Measurements from ENCODE around the gene OR10A2.
"Not testable (repeated sequence)": the region's sequence is repeated elsewhere in the genome, so short reads cannot be mapped to it uniquely, and the experiment has no call there.

OR10A2 gene

DNA sequence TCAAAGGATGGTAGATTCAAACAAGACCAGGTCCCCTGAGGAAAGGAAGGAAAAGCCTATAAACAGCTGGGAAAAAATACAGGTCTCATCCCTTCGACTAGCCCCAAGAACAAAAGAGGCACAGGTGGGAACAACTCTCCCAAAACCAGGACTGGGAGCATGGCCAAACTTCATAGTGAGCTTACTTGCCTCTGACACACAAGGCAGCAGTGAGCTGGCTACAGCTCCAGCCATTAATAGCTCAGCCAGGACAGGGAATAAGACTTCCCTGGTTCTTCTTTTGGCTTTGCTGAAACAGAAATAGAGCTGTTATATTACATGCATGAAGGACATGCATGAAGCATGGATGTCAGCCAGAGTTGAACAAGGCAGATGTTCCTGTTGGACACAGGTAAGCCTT is at the start of gene OR10A2:
TSS of gene OR10A2 (plus strand) at position 97 of the 400 bp plus-strand sequence. CDS start 6,698 bp downstream, outside the sequence.
- DNase-seq (ENCODE audit: low spot score) = no peak

- no peak for DNase-seq (ENCODE audit: low spot score)
Measured at GRCh38 chr11:6813656-6814055, 49.2 kb upstream of the OR10A2 start.

DNA sequence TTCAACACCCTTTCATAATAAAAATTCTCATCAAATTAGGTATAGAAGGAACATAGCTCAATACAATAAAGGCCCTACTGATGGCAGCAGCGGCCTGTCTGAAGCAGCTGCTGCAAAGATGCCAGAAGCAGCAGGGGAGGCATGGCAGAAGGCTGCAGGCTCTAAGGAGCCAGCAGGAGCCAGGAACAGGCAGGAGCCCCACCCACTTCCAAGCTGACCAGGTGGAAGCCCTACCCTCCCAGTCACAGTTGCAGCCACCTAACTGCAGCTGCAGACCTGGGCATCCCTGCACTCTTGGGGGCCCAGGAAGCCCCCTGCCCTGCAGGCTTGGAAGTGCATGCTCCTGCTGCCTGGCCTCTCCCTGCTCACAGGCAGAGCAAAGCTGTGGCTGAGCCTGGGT is 45.2 kb upstream of the OR10A2 start:
- DNase-seq (ENCODE audit: low spot score) = no peak

DNA sequence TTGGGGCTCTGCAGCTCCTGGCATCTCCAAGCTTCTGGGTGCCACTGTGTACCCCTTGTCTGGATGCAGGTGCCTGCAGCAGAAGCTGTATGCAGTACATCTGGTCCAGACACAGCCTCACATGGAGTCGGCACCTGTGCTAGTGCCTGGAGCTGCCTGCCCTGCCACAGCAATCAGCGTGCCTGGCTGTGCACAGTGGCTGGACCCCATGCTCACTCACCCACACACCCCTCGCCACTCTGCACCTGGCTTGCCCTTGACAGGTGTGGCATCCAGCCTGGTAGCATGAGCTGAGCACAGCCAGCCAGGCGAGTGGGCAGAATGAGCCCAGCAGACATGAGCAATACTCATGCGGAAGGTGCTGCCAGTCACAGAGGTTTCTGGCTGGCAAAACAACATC is 43.9 kb upstream of the OR10A2 start:
- no peak for DNase-seq (ENCODE audit: low spot score)

- no peak for DNase-seq (ENCODE audit: low spot score)
Measured at GRCh38 chr11:6824136-6824823, 38.6 kb upstream of the OR10A2 start.

DNA sequence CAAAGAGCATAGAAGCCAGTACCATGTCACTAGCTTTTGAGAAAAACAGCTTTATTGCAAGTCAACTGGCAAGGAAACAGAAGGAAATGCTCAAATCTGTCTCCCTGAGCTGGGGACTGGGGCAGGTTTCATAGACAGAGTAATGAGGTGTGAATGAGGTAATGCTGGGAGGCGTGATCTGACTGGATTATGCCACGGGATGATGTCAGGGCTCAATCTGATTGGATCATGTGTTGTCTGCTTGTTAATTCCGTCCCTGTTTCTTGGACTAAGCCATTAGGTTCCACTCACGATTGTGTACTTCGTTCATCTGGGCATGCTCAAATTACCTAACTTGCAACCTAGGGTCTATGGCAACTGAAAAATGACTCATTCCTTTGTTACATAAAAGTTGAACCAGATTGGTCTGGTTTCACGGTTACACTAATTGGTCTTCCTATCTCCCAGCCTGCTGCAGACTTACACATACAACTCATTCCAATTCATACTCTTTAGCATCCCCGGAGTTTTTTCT is 37.6 kb upstream of the OR10A2 start:
- DNase-seq (ENCODE audit: low spot score) = no peak

GRCh38 chr11:6828103-6828502 is 34.8 kb upstream of the OR10A2 start:
- DNase-seq (ENCODE audit: low spot score) = no peak

DNA sequence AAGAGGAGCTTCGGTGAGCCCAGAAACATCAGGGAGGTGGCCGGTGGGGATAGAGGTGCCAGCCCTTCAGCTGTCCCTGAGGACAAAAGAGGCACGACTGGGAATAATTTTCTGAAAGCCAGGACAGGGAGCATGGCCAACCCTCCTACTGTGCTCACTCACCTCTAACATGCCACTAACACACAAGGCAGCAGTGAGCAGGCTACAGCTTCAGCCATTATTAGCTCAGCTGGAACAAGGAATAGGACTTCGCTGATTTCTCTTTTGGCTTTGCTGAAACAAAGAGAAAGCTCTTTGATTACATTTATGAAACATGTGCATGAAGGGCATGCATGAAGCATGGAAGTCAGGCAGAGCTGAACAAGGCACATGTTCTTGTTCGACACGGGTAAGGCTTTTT is 29.5 kb upstream of the OR10A2 start:
- DNase-seq (ENCODE audit: low spot score) = no peak

DNA sequence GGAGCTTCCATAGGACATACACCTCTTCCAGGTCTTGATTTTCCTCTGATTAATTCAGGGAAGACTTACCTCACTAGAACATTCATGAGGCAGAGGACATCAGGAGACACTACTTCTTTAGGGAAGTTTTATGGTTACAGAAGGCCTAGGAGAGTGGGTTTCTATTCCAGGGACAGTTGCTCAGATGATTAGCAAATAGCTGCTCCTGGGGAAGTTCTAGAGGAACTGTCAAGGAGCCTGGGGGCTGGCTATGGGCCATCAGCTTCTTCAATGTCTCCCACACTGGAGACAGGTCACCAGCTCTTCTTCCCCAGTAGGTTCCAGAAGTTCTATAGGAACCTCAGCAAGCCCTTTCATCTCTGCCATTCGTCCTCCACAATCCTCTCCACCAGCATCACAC is 28.8 kb upstream of the OR10A2 start:
- DNase-seq (ENCODE audit: low spot score) = no peak

DNA sequence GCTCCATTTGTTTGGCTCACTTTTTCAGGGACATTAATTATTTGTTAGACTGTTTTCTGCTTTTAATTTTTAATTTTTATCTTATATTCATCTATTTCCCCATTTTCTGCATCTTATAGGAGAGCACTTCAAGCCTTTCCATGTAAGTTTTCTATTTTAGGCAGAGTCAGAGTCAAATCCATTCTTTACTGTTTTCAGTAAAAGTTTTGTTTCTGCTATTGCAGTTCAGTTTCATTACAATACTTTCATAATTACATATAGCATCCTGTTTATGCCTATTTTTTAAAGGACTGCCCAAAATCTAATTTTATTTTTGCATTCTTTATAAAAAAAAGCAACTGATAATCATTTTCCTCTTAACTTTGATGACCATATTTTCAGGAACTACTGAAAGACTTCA is 21.2 kb upstream of the OR10A2 start:
- DNase-seq (ENCODE audit: low spot score) = no peak

GRCh38 chr11:6843670-6844069 is 19.2 kb upstream of the OR10A2 start:
- no peak for DNase-seq (ENCODE audit: low spot score)

DNA sequence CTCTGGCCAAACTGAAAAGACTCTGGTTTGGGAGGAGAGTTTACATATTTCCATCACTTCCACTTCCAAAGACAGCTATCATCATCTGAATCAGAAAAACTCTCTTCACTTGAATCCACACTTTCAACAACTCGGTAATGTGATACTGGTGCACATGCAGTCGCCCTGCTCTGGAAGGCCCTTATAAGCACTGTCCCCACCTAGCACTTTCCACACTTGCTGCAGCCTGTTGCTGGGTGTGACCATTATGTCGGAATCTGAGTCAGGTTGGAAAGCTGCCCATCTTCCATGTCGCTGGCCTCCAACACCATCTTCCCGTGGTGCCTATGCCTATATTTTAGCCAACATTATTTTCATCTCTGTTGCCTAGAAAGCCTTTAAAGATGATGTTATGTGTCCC is 18.5 kb upstream of the OR10A2 start:
- DNase-seq (ENCODE audit: low spot score) = no peak

DNA sequence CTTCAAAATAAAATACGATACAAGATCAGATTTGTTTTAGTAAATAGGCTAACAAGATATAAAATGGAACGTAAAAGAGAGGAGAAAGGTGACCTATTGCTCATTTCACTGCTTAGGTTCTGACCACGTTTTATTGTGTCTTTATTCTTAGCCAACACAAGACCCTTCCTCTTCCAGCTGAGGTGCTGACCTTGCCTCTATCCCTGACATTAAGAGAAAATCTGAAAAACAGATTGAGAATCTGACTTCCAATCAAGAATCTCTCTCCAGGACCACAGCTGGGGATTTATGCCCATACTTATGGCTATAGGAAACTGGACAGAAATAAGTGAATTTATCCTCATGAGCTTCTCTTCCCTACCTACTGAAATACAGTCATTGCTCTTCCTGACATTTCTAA is 17.5 kb upstream of the OR10A2 start, which contains the start of gene OR10A5:
TSS of gene OR10A5 (plus strand) at position 301 of the 400 bp plus-strand sequence. CDS start at position 301, 0 bp downstream.
- no peak for DNase-seq (ENCODE audit: low spot score)

DNA sequence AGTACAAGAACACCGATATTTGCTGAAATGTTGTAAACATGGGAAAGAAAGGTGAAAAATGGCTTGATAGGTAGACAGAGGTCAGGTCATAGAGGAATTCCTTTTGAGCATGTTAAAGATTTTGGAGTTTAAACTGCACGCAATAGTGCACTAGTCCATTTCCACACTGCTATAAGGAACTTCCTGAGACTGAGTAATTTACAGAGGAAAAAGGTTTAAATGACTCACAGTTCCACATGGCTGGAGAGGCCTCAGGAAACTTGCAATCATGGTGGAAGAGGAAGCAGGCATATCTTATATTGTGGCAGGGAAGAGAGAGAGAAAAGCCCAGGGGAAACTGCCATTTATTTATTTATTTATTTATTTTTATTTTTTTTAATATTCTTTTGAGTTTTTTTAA is 12.3 kb upstream of the OR10A2 start:
- DNase-seq (ENCODE audit: low spot score) = no peak

- not testable (repeated sequence) for DNase-seq (ENCODE audit: low spot score)
Measured at GRCh38 chr11:6854801-6855200, 8.1 kb upstream of the OR10A2 start.

GRCh38 chr11:6855971-6856541 is 6.8 kb upstream of the OR10A2 start:
- no peak for DNase-seq (ENCODE audit: low spot score)

DNA sequence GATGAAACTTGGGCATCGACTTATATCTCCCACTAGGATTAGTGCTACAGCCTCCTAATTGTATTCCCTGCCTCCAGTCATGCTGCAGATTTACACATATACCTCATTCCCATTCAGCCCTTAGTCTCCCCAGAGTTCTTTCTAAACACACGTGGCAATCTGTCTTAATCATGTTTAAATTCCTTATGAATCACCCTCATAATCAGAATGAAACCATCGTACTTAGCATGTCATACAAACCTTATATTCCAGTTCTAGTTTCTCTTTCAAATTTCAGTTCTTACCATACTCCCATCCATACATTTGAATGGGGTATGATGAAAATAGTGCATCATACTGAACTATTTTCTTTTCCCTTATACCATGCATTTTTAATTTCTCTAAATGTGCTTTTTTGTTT is 6.0 kb upstream of the OR10A2 start:
- DNase-seq (ENCODE audit: low spot score) = no peak

DNA sequence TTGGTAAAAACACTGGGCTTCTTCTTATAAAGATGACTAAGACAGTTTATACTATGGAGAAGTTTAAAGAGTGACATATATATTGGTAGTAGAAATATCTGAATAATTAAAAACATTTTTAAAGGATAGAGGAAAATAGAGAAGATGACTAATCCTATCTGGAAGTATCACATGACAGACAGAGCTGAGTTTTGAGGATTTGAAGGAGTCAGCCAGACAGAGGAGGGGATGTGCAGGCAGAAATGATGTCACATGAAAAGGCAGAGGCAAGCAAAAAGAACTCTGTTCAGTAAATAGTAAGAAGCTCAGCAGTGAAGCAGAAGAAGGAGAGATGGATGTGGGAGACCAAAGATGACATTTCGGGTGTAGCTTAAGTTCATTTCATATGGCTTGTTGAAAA is 1.6 kb downstream of the OR10A2 start:
- no peak for DNase-seq (ENCODE audit: low spot score)

- no peak for DNase-seq (ENCODE audit: low spot score)
Measured at GRCh38 chr11:6871278-6871677, 8.4 kb downstream of the OR10A2 start.

DNA sequence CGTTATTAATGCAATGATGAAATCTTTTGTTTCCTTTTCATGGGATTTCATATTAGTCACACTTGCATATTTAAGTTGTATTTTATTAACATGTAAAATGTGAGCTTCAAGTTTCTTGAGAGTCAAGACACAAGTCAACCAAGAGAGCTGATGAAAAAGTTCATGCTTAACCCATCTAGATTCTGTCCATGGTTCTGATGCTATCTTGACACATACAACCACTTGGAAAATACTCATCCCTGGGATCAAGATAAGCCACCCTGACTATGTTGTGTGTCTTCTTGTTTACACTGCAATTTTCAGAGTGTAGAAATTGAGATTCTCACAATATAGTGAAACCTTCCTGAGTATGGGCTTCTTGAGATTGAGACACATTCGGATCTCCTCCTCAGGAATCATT is 12.9 kb downstream of the OR10A2 start:
- no peak for DNase-seq (ENCODE audit: low spot score)

DNA sequence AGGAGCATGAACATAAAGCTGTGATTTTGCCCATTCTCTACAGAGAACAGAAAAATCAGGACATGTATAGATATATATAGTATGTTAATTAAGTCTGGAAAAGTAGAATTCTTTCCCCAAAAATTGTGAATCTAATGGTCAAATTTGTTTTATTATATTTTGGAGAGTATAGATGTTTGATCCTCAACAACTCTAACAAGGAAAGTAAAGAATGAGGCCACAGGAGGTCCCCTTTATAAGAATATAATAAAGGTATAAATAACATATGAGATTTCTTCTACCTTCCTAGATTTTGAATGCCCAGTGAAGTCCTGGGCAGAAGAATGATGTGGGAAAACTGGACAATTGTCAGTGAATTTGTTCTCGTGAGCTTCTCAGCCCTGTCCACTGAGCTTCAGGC is 13.5 kb downstream of the OR10A2 start, which contains the start of gene OR10A4:
TSS of gene OR10A4 (plus strand) at position 301 of the 400 bp plus-strand sequence. CDS start at position 324, 23 bp downstream.
- no peak for DNase-seq (ENCODE audit: low spot score)

GRCh38 chr11:6876914-6877313 is 14.1 kb downstream of the OR10A2 start:
- no peak for DNase-seq (ENCODE audit: low spot score)

GRCh38 chr11:6882751-6883150 is 19.9 kb downstream of the OR10A2 start:
- DNase-seq (ENCODE audit: low spot score) = no peak

DNA sequence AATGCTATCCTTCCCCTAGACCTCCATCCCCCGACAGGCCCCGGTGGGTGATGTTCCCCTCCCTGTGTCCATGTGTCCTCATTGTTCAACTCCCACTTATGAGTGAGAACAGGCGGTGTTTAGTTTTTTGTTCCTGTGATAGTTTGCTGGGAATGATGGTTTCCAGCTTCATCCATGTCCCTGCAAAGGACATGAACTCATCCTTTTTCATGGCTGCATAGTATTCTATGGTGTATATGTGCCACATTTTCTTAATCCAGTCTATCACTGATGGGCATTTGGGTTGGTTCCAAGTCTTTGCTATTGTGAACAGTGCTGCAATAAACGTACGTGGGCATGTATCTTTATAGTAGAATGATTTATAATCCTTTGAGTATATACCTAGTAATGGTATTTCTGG is 24.9 kb downstream of the OR10A2 start:
- not testable (repeated sequence) for DNase-seq (ENCODE audit: low spot score)
